NCI-H2227 treated with DMSO at 0.1 percent for 48 hours (cell line): ENCODE measurements around the gene EMB.
"Not testable (repeated sequence)": the region's sequence is repeated elsewhere in the genome, so short reads cannot be mapped to it uniquely, and the experiment has no call there.

Experiments used
- DNase-seq: peaks from one replicate; lab custom pipeline; 2025; lab: John Stamatoyannopoulos, UW

EMB gene, protein sequence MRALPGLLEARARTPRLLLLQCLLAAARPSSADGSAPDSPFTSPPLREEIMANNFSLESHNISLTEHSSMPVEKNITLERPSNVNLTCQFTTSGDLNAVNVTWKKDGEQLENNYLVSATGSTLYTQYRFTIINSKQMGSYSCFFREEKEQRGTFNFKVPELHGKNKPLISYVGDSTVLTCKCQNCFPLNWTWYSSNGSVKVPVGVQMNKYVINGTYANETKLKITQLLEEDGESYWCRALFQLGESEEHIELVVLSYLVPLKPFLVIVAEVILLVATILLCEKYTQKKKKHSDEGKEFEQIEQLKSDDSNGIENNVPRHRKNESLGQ

GRCh38 chr5:50440651-50441492 lies at the start of gene EMB:
Gene EMB, minus strand, starts transcription at chr5:50441288. Its CDS starts 137 bp downstream, at chr5:50441151.
- peak; percentile 30 for DNase-seq

GRCh38 chr5:50489491-50489890 lies 48.4 kb upstream of the EMB start:
- not testable (repeated sequence) for DNase-seq

GRCh38 chr5:50478790-50479189 lies 37.7 kb upstream of the EMB start:
- DNase-seq = not testable (repeated sequence)

DNA sequence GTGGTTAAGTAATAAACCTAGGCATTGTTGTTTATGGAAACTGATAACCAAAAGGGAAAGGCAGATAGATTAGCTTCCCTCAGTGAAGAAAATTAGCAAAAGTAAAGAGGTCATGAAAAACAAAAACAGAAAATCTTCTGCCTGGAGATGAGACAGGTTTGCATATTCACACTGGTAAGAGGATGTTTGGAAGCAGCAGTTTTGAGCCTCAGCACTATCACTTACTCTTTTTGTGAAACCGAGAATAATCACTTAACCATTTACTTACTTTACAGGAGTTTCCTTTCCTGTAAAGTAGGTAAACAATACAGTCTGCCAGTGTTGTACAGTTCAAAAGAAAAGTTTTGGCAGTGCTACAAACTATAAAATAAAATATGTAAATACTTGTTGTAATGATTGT lies 35.5 kb upstream of the EMB start:
- DNase-seq = no peak

DNA sequence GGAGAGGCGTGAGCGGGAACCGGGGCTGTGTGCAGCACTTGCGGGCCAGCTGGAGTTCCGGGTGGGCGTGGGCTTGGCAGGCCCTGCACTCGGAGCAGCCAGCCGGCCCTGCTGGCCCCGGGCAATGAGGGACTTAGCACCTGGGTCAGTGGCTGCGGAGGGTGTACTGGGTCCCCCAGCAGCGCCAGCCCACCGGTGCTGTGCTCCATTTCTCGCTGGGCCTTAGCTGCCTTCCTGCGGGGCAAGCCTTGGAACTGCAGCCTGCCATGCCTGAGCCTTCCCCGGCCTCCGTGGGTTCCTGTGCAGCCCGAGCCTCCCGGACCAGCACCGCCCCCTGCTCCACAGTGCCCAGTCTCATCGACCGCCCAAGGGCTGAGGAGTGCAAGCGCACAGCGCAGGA lies 23.9 kb upstream of the EMB start:
- not testable (repeated sequence) for DNase-seq

GRCh38 chr5:50463726-50464125 lies 22.6 kb upstream of the EMB start:
- no peak for DNase-seq

DNA sequence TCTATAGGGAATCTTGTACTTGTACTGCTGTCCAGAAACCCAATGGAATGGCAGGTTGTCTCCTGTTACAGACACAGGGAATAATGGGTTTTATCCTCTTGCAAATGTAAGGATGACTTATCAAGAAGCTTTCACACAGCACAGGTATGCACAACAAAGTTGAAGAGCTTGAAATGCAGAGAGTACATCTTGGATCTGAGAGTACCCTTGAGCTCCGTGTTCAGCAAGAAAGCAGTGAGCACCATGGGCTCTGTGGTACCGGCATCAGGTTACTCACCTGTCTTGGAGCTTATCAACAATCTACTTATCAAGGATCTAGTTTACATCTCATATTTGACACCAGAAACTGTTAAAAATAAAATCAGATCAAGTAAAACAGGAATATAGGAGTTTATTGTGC lies 22.0 kb upstream of the EMB start:
- no peak for DNase-seq

DNA sequence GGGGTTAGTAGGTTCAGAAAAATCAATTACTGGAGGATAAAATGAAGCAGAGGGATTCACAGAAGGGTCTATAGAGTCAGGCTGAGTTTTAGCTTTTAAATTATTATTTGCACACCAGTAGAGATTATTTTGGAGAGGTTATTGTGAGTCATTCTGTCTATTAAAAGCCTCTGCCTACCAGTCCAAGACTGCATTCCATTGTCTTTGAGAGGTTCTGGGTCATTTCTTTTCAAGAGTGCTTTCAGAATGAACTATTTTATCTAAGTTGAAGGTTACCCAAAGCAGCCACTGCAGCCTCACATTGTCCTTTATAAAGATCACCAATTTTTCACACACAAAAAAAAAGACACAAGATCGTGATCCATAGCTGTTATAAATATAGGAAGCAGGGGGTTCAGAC lies 21.5 kb upstream of the EMB start:
- not testable (repeated sequence) for DNase-seq

DNA sequence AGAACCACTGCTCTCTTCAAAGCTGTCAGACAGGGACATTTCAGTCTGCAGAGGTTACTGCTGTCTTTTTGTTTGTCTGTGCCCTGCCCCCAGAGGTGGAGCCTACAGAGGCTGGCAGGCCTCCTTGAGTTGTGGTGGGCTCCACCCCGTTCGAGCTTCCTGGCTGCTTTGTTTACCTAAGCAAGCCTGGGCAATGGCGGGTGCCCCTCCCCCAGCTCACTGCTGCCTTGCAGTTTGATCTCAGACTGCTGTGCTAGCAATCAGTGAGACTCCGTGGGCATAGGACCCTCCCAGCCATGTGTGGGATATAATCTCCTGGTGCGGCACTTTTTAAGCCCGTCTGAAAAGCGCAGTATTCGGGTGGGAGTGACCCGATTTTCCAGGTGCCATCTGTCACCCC lies 17.3 kb upstream of the EMB start:
- not testable (repeated sequence) for DNase-seq

DNA sequence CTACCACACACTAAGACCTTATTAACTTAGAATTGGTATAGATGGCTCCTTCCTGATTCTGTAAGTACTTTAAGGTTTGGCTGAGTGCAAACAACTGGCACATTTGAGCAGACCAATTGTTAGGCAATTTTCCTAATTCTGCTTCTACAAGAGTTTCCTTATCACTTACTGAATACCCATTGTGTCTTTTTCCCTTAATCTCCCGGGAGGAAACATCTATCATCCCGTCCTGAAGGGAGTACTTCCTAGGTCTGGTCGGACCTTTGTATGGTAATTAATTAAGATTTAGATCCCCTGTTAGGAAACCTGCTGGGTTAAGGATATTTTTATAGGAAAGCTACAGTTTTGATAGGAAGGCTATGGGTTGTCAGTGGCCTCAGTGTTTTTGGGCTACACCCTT lies 8.2 kb upstream of the EMB start:
- DNase-seq = not testable (repeated sequence)

GRCh38 chr5:50447941-50448340 lies 6.9 kb upstream of the EMB start:
- DNase-seq = no peak

DNA sequence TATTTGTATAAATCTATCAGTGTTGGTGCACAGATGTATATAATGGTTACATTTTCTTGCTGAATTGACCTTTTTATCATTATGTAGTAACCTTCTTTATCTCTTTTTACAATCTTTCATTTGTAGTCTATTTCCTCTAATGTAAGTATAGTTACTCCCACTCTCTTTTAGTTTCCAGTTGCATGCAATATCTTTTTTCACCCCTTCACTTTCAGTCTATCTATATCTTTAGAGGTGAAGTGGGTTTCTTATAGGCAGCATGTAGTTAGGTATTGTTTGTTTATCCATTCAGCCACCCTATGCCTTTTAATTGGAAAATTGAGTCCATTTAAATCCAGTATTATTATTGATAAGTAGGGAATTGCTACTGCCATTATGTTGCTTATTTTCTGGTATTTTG lies 6.1 kb upstream of the EMB start:
- DNase-seq = no peak

DNA sequence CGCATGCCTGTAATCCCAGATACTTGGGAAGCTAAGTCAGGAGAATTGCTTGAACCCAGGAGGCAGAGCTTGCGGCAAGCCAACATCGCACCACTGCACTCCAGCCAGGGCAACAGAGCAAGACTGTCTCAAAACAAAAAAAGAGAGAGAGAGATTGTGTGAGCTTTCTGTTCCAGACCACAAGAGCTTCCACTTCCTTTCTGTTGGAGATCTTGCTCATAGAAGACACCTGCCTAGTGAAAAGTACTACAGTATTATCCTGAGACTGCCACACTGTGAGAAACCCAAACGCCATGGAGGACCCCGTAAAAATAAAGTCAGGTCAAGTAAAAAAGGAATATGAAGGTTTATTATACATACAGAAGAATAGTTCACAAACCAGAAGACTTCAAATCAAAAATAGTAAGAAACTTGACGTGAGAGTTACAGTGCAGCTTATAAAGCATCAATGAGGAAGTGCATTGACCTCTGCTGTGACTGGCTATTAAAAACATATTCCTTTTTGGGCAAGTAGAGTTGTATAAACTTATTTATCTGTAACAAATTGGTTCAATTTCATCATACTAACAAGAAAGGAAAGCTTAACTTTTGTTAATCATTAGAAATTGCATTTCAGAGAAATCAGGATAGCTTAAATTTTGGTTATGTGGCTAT lies 4.3 kb upstream of the EMB start:
- no peak for DNase-seq

GRCh38 chr5:50442559-50443539 lies 1.8 kb upstream of the EMB start:
- not testable (repeated sequence) for DNase-seq

GRCh38 chr5:50441493-50441955 lies 436 bp upstream of the EMB start:
- no peak for DNase-seq

- DNase-seq = no peak
These were observed 1.9 kb downstream of the EMB start for GRCh38 chr5:50439221-50439620.

GRCh38 chr5:50438060-50438459 lies 3.0 kb downstream of the EMB start:
- not testable (repeated sequence) for DNase-seq

DNA sequence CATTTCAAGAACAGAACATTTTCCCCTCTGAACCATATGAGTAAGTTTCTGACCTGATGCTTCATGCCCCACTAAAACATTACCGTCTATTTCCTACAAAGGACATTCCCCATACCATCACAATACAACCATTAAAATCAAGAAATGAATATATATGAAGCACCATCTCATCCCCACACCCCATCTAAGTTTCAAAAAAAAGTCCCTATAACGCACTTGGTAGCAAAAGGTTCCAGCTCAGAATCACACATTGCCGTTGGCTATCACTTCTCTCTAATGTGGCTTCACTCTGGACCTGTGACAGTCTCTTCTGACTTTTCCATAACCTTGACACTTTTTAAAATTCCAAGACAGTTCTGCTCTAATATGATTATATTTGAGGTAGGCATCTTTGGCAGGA lies 5.9 kb downstream of the EMB start:
- DNase-seq = no peak

DNA sequence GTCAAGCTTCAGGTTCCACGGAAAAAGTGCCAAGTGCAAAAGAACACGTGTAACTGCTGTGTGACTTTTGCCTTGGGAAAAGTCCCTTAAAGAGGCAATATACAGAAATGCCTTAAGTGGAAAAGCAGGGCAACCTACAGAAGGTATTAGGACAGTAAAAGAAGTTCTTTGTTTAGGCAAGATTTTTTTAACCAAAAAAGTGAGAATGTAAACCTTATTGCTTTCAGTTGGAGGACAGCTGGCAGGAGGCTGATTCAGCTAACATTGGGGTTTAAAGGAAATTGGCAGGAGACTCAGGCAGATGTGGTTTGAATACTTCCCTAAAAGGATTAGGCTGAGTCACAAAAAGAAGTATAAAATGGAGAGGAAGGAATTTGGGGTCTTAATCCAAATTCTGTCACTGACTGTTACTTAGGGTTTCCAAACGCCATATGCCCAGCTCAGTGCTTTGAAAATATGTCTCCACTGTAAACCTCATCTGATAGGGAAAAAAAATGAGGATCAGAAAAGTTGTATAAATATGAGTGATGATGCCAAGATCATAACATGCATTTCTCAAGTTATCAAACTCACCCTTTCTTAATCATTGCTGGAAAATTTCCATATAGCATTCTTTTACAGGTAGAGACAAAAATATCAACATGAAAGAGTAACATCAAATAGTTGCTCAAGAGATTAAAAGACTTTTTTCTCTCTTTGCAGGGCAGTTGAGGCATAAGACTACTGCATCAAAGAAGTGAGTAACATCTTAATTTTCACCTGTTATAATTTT lies 9.8 kb downstream of the EMB start:
- not testable (repeated sequence) for DNase-seq

- DNase-seq = not testable (repeated sequence)
These were observed 17.8 kb downstream of the EMB start for GRCh38 chr5:50423100-50423799.
